Amygdala (tissue), 56 donors: ENCODE data around the gene HNRNPL.
"Not testable (repeated sequence)": the region's sequence is repeated elsewhere in the genome, so short reads cannot be mapped to it uniquely, and the experiment has no call there.

ENCODE experiments used
- DNase-seq, 56 donors: peaks; one replicate each; lab custom pipeline; 2025; lab: John Stamatoyannopoulos, UW

HNRNPL gene

GRCh38 chr19:38834104-38834490 lies 15.7 kb downstream of the HNRNPL start:
- no peak for DNase-seq

DNA sequence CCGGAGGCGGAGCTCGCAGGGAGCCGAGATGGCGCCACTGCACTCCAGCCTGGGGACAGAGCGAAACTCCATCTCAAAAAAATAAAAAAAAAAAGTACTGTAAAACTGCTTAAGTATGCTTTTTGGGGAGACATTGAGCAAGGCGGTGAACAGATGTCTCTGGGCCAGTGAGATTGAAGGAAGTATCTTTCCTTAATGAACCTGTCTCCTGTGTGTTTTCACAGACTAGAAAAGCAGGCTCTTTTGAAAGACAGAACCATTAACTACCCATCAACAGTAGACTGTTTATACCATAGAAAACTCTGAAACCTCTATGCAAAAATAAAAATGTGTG lies 16.7 kb downstream of the HNRNPL start:
- DNase-seq: no peak

GRCh38 chr19:38831142-38831605 lies 18.6 kb downstream of the HNRNPL start:
- peak in 26 of 56 donors; percentile 16 to 70 (median 38) for DNase-seq

GRCh38 chr19:38830039-38830733 lies 19.6 kb downstream of the HNRNPL start:
- DNase-seq: no peak

- not testable (repeated sequence) for DNase-seq
Measured at GRCh38 chr19:38829203-38829602, 20.6 kb downstream of the HNRNPL start.

GRCh38 chr19:38826856-38827551 lies 22.8 kb downstream of the HNRNPL start:
- no peak for DNase-seq

GRCh38 chr19:38825936-38826335 lies 23.9 kb downstream of the HNRNPL start:
- not testable (repeated sequence) for DNase-seq

DNA sequence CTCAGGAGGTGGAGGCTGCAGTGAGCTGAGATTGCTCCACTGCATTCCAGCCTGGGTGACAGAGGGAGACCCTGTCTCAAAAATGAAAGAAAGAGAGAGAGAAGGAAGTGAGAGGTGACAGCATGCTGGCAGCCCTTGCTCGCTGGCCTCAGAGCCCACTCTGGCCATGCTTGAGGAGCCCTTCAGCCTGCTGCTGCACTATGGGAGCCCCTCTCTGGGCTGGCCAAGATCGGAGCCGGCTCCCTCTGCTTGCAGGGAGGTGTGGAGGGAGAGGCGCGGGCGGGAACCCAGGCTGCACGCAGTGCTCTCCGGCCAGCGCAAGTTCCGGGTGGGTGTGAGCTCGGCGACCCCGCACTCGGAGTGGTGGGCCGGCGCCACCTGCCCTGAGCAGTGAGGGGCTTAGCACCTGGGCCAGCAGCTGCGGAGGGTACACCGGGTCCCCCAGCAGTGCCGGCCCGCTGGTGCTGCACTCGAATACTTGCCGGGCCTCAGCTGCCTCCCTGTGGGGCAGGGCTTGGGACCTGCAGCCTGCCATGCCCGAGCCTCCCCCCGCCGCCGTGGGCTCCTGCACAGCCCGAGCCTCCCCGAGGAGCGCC lies 28.5 kb downstream of the HNRNPL start:
- not testable (repeated sequence) for DNase-seq

DNA sequence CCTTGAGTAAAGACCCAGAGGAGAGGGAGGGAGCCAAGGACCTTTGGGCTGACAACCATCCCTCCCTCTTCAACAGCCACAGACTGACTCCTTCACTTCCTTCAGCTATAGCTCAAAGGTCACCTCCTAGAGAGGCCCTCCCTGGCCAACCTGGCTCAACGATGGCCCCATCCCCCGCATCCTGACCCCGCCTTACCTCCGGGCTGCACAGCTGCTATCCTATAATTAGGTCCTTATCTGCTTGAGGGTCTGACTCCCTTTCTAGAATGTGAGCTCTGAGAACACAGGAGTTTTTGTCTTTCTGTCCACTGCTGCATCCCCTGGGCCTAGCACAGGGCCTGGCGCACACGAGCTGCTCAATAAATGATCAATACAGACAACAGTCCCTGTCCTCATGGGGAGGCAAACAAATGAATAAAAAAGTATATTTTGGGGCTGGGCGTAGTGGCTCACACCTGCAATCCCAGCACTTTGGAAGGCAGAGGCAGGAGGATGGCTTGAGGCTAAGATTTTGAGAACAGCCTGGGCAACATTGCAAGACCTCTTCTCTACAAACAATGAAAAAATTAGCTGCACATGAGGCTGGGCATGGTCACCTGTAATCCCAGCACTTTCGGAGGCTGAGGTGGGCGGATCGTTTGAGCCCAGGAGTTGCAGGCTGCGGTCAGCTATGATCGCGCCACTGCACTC lies 30.4 kb downstream of the HNRNPL start:
- no peak for DNase-seq

DNA sequence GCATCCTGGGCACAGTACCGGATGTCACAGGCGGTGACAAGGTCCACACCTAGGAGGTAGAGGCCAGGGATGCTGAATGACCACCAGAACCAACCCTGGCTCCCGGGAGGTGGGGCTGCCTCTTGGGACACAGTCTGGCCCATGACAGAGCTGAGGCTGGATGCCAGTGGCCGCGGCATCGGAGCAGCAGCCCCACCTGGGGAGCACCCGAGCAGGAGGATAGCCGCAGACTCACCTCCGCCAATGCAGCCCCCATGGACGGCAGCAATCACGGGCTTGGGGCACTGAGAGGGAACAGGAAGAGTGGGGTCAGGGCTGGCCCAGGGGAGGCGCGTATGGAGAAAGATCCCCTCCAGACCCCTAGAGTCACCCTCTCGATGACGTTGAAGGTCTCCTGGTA lies 32.7 kb downstream of the HNRNPL start:
- no peak for DNase-seq

GRCh38 chr19:38816131-38816750 lies 33.5 kb downstream of the HNRNPL start:
- no peak for DNase-seq

GRCh38 chr19:38815059-38816001 lies 34.5 kb downstream of the HNRNPL start:
- peak in 1 of 56 donors; percentile 4 for DNase-seq

- DNase-seq: not testable (repeated sequence)
Measured at GRCh38 chr19:38813932-38814331, 35.9 kb downstream of the HNRNPL start.

- DNase-seq: no peak
Measured at GRCh38 chr19:38813323-38813722, 36.5 kb downstream of the HNRNPL start.

- DNase-seq: no peak
Measured at GRCh38 chr19:38812841-38813320, 36.9 kb downstream of the HNRNPL start, which contains the start of gene LGALS4. Gene LGALS4 (minus strand): TSS chr19:38812945. CDS start chr19:38812886, 59 bp downstream.

DNA sequence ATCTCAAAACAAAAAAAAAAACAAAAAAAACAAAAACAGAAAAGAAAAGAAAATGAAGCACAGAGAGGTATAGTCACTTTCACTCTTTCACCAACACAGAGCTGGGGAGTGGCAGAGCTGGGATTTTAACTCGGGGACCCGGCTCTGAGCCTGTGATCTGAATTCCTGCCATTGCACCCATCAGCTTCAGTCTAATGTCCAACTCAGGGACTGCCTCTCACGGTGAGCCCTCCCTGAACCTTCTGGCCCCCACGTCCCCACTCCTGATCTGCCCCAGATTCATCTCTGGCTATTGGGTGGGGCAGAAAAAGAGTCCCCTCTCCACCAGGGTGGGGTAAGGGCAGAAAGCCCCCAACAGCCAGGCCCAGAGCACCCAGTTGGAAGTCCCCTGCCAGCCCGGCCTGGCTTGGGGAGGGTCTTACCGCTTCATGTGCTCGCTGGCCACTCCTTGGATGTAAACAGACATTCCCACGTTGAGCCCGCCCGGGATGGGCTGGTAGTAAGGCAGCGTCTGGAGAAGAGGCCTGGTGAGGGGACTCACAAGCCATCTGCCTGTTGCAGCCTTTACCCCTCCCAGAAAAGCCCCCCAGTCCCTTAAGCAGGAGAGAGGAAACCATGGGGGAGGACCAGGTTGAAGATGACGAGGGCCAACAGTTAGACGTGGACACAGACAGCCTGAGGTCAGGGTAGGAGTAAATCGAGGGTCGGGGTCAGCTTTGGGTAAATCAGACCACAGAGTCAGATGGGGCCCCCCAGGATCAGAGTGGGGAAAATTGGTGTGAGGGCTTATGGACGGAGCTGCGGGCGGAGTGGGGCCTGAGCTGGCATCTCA lies 37.6 kb downstream of the HNRNPL start:
- DNase-seq: no peak

DNA sequence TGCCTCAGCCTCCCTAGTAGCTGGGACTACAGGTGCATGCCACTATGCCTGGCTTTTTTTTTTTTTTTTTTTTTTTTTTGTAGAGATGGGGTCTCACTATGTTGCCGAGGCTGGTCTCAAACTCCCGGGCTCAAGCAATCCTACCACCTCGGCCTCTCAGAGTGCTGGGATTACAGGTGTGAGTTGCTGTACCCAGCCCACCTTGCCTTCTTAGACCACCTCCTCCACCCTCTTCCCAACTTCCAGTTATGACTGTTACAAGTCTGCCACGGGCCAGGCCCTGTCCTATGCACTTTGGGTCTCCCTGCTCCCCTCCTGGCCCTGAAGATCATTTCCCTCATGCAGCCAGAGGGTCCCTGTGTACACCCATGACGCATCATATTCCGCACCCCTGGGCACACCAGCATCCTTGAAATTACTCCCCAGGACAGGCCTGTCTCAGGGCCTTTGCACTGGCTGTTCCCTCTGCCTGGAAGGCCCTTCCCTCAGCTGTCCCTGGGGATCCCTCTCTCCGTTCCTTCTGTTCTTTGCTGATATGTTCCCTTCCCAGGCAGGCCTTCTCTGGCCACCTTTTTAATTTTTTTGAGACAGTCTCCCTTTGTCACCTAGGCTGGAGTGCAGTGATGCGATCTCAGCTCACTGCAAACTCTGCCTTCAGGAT lies 40.1 kb downstream of the HNRNPL start:
- no peak for DNase-seq

DNA sequence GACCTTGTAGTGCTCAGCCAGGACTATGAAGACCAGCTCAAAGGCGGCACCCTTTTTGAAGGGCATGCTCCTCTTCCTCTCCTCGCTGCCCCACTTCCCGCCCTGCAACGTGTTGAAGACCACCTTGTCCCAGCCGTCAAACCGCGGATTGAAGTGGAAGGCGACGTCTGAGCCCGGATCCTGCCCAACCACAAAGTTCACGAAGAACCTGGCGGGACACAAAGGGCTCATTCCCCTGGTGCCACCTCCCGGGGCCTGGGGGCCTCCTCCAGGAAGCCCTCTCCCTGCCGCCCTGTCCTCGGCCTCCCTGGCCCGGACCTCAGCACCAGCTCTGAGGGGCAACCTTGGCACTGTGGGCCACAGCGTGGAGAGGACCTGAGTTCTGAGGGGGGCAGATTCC lies 41.0 kb downstream of the HNRNPL start:
- DNase-seq: no peak
